ENCODE data around the gene HS3ST1. TPM values are rescaled to one million over a fixed set of nuclear protein-coding genes. Genes with fewer than 3 reads are reported as not detected.

Gene HS3ST1
- total RNA-seq, 1 experiment from 2014 or later: 134 TPM

DNA sequence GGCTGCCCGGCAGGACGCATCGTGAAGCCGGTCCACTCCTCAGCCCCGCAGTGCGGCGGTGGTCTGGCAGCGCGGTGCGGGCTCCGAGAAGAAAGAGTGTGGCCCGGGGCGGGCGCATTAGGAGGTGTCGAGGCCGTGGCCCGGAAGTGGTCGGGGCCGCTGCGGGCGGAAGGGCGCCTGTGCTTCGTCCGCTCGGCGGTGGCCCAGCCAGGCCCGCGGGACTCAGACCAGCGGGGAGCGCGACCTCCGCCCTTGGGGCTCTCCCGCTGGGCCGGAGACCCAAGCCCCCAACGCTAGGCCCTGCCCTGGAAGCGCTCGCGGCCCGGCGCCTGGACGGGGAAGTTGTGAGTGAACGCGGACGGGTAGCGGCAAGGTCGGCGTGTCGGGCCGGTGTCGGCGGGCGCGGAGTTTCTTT lies 60.0 kb downstream of the HS3ST1 start:
- Histone ChIP-seq H2AFZ (ENCODE audit: low read depth, low read length, poor library complexity, severe bottlenecking) (no peak overlapping the region), H3K36me3 (ENCODE audit: control insufficient read depth in 1 of 2, insufficient read depth in 2 of 2, low read length in 2 of 2) (no peaks in the 10 kb centered on the region), H3K4me3 (replicated peaks in 1 of 2; ENCODE audit: low read depth in 1 of 2, low read length in 2 of 2) (no peak overlapping the region), H3K9ac (ENCODE audit: low read length) (no peak overlapping the region), H4K20me1 (ENCODE audit: insufficient read depth) (no peaks in the 10 kb centered on the region), H3K9me3 (ENCODE audit: control insufficient read depth in 1 of 2, insufficient read depth in 1 of 2, low read depth in 1 of 2, low read length in 2 of 2) (no peaks in the 10 kb centered on the region), H3K79me2 (ENCODE audit: insufficient read depth, low read length) (no peaks in the 10 kb centered on the region), H3K4me1 (ENCODE audit: control insufficient read depth in 1 of 2, insufficient read depth in 2 of 2, low read length in 2 of 2) (no peaks in the 10 kb centered on the region), H3K4me2 (ENCODE audit: low read length) (no peak overlapping the region), H3K9me2 (ENCODE audit: insufficient read depth) (no peaks in the 10 kb centered on the region), H3K27me3 (ENCODE audit: insufficient read depth, low read length) (no peaks in the 10 kb centered on the region), H3K27ac (ENCODE audit: low read depth, low read length) (no peak overlapping the region)
- ChIA-PET POLR2A (no interaction called here), CTCF (no interaction called here), RAD21 (ENCODE audit: low non-redundant PET in 1 of 2, low total read pairs in 2 of 2, uncharacterized antibody in 2 of 2, unreplicated experiment in 2 of 2) (no interaction called here)
- ATAC-seq (no peak), DNase-seq (ENCODE audit: low read depth, low spot score) (no peak)
- TF ChIP-seq POLR2A (IDR thresholded peaks at IDR 0.05; ENCODE audit: borderline replicate concordance, extremely low read depth, insufficient read depth, insufficient read length) (no peak), RAD21 (IDR thresholded peaks at IDR 0.05; ENCODE audit: low read depth) (no peak), JUND (IDR thresholded peaks at IDR 0.05) (no peak), FOSL1 (IDR thresholded peaks at IDR 0.05; ENCODE audit: low read depth) (no peak), ELF1 (IDR thresholded peaks at IDR 0.05; ENCODE audit: borderline replicate concordance, low read depth) (no peak), YY1 (IDR thresholded peaks at IDR 0.05; ENCODE audit: extremely low read depth, insufficient replicate concordance, low read depth, low read length) (no peak), EGR1 (IDR thresholded peaks at IDR 0.05; ENCODE audit: low read depth) (no peak), EZH2 (IDR thresholded peaks at IDR 0.05) (no peak), EZH2phosphoT487 (IDR thresholded peaks at IDR 0.05; ENCODE audit: borderline replicate concordance) (no peak), SIN3A (IDR thresholded peaks at IDR 0.05; ENCODE audit: low read depth) (no peak), TCF7L2 (IDR thresholded peaks at IDR 0.05; ENCODE audit: borderline replicate concordance, extremely low read depth, insufficient read depth, insufficient read length) (no peak)
- TF ChIP-seq, protein P1, sequence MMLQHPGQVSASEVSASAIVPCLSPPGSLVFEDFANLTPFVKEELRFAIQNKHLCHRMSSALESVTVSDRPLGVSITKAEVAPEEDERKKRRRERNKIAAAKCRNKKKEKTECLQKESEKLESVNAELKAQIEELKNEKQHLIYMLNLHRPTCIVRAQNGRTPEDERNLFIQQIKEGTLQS (IDR thresholded peaks at IDR 0.05): no peak
- TF ChIP-seq, protein P2, sequence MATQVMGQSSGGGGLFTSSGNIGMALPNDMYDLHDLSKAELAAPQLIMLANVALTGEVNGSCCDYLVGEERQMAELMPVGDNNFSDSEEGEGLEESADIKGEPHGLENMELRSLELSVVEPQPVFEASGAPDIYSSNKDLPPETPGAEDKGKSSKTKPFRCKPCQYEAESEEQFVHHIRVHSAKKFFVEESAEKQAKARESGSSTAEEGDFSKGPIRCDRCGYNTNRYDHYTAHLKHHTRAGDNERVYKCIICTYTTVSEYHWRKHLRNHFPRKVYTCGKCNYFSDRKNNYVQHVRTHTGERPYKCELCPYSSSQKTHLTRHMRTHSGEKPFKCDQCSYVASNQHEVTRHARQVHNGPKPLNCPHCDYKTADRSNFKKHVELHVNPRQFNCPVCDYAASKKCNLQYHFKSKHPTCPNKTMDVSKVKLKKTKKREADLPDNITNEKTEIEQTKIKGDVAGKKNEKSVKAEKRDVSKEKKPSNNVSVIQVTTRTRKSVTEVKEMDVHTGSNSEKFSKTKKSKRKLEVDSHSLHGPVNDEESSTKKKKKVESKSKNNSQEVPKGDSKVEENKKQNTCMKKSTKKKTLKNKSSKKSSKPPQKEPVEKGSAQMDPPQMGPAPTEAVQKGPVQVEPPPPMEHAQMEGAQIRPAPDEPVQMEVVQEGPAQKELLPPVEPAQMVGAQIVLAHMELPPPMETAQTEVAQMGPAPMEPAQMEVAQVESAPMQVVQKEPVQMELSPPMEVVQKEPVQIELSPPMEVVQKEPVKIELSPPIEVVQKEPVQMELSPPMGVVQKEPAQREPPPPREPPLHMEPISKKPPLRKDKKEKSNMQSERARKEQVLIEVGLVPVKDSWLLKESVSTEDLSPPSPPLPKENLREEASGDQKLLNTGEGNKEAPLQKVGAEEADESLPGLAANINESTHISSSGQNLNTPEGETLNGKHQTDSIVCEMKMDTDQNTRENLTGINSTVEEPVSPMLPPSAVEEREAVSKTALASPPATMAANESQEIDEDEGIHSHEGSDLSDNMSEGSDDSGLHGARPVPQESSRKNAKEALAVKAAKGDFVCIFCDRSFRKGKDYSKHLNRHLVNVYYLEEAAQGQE (IDR thresholded peaks at IDR 0.05; ENCODE audit: low read depth): no peak
- intact Hi-C loops (cut with micrococcal nuclease): no loop called here
- BruUV-seq (replicated peaks): no TSS peak

Measured in HCT116 (cell line).